Measurements from ENCODE around the gene GRIK3.

The GRIK3 gene

DNA sequence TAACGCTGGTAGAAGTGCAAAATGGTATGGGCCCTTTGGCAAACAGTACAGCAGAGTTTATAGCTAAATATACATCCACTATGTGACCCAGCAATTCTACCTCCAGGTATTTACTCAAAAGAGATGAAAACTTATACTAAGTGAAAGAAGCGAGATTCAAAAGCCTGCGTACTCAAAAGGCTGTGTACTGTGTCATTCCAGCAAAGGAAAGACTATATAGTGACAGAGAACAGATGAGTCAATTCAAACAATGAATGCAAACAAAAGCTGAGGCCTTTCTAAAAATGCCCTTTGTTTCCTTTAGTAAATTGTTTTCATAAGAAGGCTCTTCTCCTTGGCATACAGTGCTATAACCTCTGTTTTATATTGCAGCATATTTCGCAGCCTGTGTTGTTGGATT is 282.8 kb downstream of the GRIK3 start:
- CTCF ChIA-PET = no interaction called here

DNA sequence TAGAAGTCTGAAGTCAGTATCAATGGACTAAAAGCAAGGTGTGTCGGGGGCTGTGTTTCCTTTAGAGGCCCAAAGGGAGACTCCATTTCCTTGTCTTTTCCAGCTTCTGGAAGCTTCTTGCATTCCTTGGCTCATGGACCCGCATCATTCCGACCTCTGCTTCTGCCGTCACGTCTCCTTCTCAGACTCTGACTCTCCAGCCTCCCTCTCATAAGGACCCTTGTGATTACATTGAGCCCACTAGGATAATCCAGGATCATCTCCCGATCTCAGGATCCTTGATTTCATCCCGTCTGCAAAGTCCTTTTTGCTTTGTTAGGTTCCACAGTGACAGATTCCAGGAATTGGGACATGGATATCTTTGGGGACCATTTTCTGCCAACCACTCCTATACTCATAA is 285.8 kb downstream of the GRIK3 start:
- TF ChIP-seq, protein P1, sequence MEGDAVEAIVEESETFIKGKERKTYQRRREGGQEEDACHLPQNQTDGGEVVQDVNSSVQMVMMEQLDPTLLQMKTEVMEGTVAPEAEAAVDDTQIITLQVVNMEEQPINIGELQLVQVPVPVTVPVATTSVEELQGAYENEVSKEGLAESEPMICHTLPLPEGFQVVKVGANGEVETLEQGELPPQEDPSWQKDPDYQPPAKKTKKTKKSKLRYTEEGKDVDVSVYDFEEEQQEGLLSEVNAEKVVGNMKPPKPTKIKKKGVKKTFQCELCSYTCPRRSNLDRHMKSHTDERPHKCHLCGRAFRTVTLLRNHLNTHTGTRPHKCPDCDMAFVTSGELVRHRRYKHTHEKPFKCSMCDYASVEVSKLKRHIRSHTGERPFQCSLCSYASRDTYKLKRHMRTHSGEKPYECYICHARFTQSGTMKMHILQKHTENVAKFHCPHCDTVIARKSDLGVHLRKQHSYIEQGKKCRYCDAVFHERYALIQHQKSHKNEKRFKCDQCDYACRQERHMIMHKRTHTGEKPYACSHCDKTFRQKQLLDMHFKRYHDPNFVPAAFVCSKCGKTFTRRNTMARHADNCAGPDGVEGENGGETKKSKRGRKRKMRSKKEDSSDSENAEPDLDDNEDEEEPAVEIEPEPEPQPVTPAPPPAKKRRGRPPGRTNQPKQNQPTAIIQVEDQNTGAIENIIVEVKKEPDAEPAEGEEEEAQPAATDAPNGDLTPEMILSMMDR (IDR thresholded peaks at IDR 0.05; ENCODE audit: insufficient read depth, low read length, missing control alignments) = no peak
- CTCF ChIA-PET = no interaction called here
- POLR2A ChIA-PET = no interaction called here
- no peak overlapping the region for H3K4me3 ChIP-seq (ENCODE audit: low read depth, low read length)
- DNase-seq (ENCODE audit: low read depth, low spot score) = no peak

More for the DNA sequence above, 282.8 kb downstream of the GRIK3 start:
- TF ChIP-seq, protein P1 (IDR thresholded peaks at IDR 0.05; ENCODE audit: insufficient read depth, low read length, missing control alignments) = no peak
- no peak for DNase-seq (ENCODE audit: low read depth, low spot score)
- no peak overlapping the region for H3K4me3 ChIP-seq (ENCODE audit: low read depth, low read length)
- POLR2A ChIA-PET = no interaction called here
